ENCODE data around the gene IRF9. TPM values are rescaled to one million over a fixed set of nuclear protein-coding genes. Genes with fewer than 3 reads are reported as not detected.

IRF9 gene
- total RNA-seq, 1 donor from 2014 or later, result 158 TPM

DNA sequence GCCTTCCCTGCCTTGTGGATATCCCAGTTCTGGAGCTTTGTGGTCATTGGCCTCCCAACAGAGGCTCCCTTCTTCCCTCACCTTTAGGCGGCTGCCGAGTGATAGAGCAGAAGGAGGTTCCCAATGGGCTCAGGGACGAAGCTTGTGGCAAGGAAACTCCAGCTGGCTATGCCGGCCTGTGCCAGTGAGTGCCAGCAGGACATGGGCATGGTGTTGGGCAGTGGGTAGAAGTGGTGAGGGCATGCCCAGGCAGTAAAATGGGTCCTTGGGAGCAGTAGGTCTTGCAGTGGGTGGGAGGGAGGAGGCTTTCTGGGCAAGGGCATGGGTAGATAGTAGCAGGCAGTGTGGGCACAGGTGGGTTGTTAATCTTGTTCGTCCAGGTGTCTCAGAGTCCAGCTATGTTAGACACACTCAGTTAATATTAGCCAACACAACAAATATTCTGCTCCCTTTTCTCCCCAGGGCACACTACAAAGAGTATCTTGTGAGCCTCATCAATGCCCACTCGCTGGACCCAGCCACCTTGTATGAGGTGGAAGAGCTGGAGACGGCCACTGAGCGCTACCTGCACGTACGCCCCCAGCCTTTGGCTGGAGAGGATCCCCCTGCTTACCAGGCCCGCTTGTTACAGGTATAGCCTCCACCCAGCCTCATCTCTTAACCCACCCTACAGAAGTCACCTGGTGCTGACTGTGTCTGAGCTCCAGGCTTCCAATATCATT, 1.1 kb upstream of the IRF9 start:
- H3K9me3 ChIP-seq, result no peaks in the 10 kb centered on the region
- TF ChIP-seq, protein P1, sequence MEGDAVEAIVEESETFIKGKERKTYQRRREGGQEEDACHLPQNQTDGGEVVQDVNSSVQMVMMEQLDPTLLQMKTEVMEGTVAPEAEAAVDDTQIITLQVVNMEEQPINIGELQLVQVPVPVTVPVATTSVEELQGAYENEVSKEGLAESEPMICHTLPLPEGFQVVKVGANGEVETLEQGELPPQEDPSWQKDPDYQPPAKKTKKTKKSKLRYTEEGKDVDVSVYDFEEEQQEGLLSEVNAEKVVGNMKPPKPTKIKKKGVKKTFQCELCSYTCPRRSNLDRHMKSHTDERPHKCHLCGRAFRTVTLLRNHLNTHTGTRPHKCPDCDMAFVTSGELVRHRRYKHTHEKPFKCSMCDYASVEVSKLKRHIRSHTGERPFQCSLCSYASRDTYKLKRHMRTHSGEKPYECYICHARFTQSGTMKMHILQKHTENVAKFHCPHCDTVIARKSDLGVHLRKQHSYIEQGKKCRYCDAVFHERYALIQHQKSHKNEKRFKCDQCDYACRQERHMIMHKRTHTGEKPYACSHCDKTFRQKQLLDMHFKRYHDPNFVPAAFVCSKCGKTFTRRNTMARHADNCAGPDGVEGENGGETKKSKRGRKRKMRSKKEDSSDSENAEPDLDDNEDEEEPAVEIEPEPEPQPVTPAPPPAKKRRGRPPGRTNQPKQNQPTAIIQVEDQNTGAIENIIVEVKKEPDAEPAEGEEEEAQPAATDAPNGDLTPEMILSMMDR (IDR thresholded peaks at IDR 0.05), result no peak
- H3K4me1 ChIP-seq, result peaks cover 31% of the 10 kb centered on the region
- no peaks in the 10 kb centered on the region for H3K27me3 ChIP-seq (ENCODE audit: low read depth)
- H3K36me3 ChIP-seq, result peaks cover 81% of the 10 kb centered on the region
- DNase-seq (peak; percentile 46), ATAC-seq (no peak)
- intact Hi-C loops (cut with DNase I), result no loop called here
- peak overlapping the region; percentile 97 for H3K27ac ChIP-seq
- no peak overlapping the region for H3K4me3 ChIP-seq

DNA sequence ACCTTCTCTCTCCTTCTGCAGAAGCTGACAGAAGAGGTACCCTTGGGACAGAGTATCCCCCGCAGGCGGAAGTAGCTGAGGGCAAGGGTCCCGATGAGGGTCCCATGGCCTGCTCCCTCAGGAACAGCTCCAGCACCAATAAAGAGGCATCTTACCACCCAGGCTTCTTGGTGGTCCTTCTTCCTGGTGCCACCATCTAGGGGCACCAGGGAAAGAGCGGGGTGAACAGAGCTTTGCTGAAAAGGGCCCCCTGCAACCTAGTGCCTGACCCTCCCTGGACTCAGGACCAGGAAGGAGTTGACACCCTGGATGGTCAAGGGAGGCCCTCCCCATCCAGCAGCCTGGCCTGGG, 591 bp upstream of the IRF9 start:
- no peak for DNase-seq
- ATAC-seq, result no peak
- Histone ChIP-seq H3K36me3 (peaks cover 81% of the 10 kb centered on the region), H3K27ac (peak overlapping the region; percentile 97), H3K4me1 (peaks cover 31% of the 10 kb centered on the region), H3K9me3 (no peaks in the 10 kb centered on the region), H3K27me3 (ENCODE audit: low read depth) (no peaks in the 10 kb centered on the region), H3K4me3 (no peak overlapping the region)
- TF ChIP-seq, protein P1 (IDR thresholded peaks at IDR 0.05), result no peak
- intact Hi-C loops (cut with DNase I), result no loop called here

DNA sequence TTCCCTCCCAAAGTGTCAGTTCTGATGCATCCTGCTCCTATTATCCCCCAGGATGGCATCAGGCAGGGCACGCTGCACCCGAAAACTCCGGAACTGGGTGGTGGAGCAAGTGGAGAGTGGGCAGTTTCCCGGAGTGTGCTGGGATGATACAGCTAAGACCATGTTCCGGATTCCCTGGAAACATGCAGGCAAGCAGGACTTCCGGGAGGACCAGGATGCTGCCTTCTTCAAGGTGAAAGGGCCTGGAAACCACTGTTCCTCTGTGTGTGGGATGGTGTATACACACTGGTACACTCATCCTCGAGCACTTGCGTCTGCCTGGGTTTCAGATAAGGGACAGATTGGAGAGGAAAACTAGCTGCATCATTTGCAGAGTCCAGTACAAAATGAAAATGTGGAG, 1.0 kb downstream of the IRF9 start:
- intact Hi-C loops (cut with DNase I), result no loop called here
- H3K36me3 ChIP-seq, result peaks cover 81% of the 10 kb centered on the region
- H3K9me3 ChIP-seq, result no peaks in the 10 kb centered on the region
- peak overlapping the region; percentile 97 for H3K27ac ChIP-seq
- peak overlapping the region; percentile 81 for H3K4me3 ChIP-seq
- ATAC-seq, result peak in 1 of 2 donors; percentile 22
- DNase-seq, result peak; percentile 28
- peaks cover 31% of the 10 kb centered on the region for H3K4me1 ChIP-seq
- no peaks in the 10 kb centered on the region for H3K27me3 ChIP-seq (ENCODE audit: low read depth)
- TF ChIP-seq, protein P1 (IDR thresholded peaks at IDR 0.05), result no peak

DNA sequence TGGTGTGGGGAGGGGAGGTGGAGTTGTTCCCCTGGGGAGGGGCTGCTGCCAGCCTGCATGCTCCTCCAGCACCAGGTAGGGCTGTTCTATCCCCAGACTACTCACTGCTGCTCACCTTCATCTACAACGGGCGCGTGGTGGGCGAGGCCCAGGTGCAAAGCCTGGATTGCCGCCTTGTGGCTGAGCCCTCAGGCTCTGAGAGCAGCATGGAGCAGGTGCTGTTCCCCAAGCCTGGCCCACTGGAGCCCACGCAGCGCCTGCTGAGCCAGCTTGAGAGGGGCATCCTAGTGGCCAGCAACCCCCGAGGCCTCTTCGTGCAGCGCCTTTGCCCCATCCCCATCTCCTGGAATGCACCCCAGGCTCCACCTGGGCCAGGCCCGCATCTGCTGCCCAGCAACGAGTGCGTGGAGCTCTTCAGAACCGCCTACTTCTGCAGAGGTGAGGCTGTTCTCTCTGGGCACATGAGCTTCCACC, 3.5 kb downstream of the IRF9 start:
- Histone ChIP-seq H3K27ac (no peak overlapping the region), H3K4me1 (peaks cover 31% of the 10 kb centered on the region), H3K4me3 (no peak overlapping the region), H3K27me3 (ENCODE audit: low read depth) (no peaks in the 10 kb centered on the region), H3K36me3 (peaks cover 83% of the 10 kb centered on the region), H3K9me3 (no peaks in the 10 kb centered on the region)
- TF ChIP-seq, protein P1 (IDR thresholded peaks at IDR 0.05), result no peak
- DNase-seq (peak; percentile 42), ATAC-seq (no peak)
- intact Hi-C loops (cut with DNase I), result no loop called here

DNA sequence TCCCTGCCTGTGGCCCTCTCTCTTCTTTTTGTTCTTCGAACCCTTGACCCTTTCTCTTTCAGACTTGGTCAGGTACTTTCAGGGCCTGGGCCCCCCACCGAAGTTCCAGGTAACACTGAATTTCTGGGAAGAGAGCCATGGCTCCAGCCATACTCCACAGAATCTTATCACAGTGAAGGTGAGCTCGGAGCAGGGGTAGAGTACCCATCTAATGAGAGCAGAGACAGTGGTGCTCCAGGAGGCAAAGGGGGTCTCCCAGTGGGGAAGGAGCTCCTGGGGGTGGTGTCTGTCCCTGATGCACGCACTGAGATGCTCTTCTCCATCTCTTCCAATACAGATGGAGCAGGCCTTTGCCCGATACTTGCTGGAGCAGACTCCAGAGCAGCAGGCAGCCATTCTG, 4.7 kb downstream of the IRF9 start:
- Histone ChIP-seq H3K27ac (no peak overlapping the region), H3K36me3 (peaks cover 80% of the 10 kb centered on the region), H3K4me1 (peaks cover 25% of the 10 kb centered on the region), H3K4me3 (no peak overlapping the region), H3K27me3 (ENCODE audit: low read depth) (no peaks in the 10 kb centered on the region), H3K9me3 (no peaks in the 10 kb centered on the region)
- TF ChIP-seq, protein P1 (IDR thresholded peaks at IDR 0.05), result no peak
- ATAC-seq (no peak), DNase-seq (peak; percentile 12)
- intact Hi-C loops (cut with DNase I), result no loop called here
